GM12891 (cell line): ENCODE data around the gene ERGIC1.

Experiments
- DNase-seq: peaks from one replicate; pipeline ENCODE4 v3.0.0; 2011; ENCODE audit warnings: low spot score; ENCODE audit not compliant: insufficient read length
- FAIRE-seq: peaks from 2 replicates; lab custom pipeline; 2011; peaks lifted over from hg19 to GRCh38; lab: Jason Lieb, UNC
- PAX5 ChIP-seq: IDR thresholded peaks from 2 replicates; pipeline ENCODE4 v1.6.1; 2011; ENCODE audit warnings: low read length, moderate library complexity, mild to moderate bottlenecking; ENCODE audit not compliant: insufficient read depth, severe bottlenecking
- POLR2A ChIP-seq: IDR thresholded peaks from 2 replicates; pipeline ENCODE4 v1.6.1; 2011; ENCODE audit warnings: low read depth, low read length, control low read depth
- POLR2AphosphoS5 ChIP-seq: IDR thresholded peaks from 2 replicates; pipeline ENCODE4 v1.6.1; 2011; ENCODE audit warnings: low read depth, low read length, control low read depth
- POU2F2 ChIP-seq: IDR thresholded peaks from 2 replicates; pipeline ENCODE4 v1.6.1; 2011; ENCODE audit warnings: low read depth, mild to moderate bottlenecking, control low read depth, low read length, moderate library complexity
- SPI1 ChIP-seq: IDR thresholded peaks from 2 replicates; pipeline ENCODE4 v1.6.1; 2011; ENCODE audit warnings: low read depth, low read length, control low read depth
- TAF1 ChIP-seq: IDR thresholded peaks from 2 replicates; pipeline ENCODE4 v1.6.1; 2011; ENCODE audit warnings: low read depth, low read length, control low read depth

ERGIC1 gene

GRCh38 chr5:172878585-172878932, 44.5 kb downstream of the ERGIC1 start:
- FAIRE-seq = no peak
- no peak for DNase-seq
- TF ChIP-seq SPI1 (no peak), POLR2AphosphoS5 (no peak), POLR2A (no peak)

- no peak for DNase-seq
- FAIRE-seq = no peak
- TF ChIP-seq POLR2AphosphoS5 (no peak), PAX5 (no peak), POLR2A (no peak), SPI1 (no peak), TAF1 (no peak)
Observed at GRCh38 chr5:172878933-172879752, 45.1 kb downstream of the ERGIC1 start.

GRCh38 chr5:172881691-172882370, 47.8 kb downstream of the ERGIC1 start:
- DNase-seq = no peak
- no peak for FAIRE-seq
- TF ChIP-seq POLR2A (no peak), TAF1 (peak; percentile 22; the same call in 1 of the 2 replicates)

- FAIRE-seq = no peak
- no peak for TF ChIP-seq PAX5
- no peak for TF ChIP-seq TAF1
- TF ChIP-seq POLR2AphosphoS5 = no peak
- no peak for TF ChIP-seq SPI1
- TF ChIP-seq POLR2A = no peak
- TF ChIP-seq POU2F2 = no peak
- DNase-seq = no peak
Observed at GRCh38 chr5:172883066-172883465, 49.0 kb downstream of the ERGIC1 start.

- no peak for TF ChIP-seq POLR2A
- no peak for TF ChIP-seq PAX5
- TF ChIP-seq TAF1 = no peak
- no peak for TF ChIP-seq SPI1
- TF ChIP-seq POLR2AphosphoS5 = no peak
- TF ChIP-seq POU2F2 = no peak
- DNase-seq (no peak), FAIRE-seq (no peak)
Observed at GRCh38 chr5:172885597-172886340, 51.7 kb downstream of the ERGIC1 start.

GRCh38 chr5:172886476-172886875, 52.4 kb downstream of the ERGIC1 start:
- no peak for TF ChIP-seq POLR2AphosphoS5
- no peak for TF ChIP-seq PAX5
- TF ChIP-seq POLR2A = no peak
- no peak for TF ChIP-seq TAF1
- TF ChIP-seq SPI1 = no peak
- TF ChIP-seq POU2F2 = no peak
- FAIRE-seq (no peak), DNase-seq (no peak)

GRCh38 chr5:172886974-172887501, 53.0 kb downstream of the ERGIC1 start:
- DNase-seq (no peak), FAIRE-seq (no peak)
- TF ChIP-seq POLR2AphosphoS5 (no peak), PAX5 (no peak), POLR2A (no peak), POU2F2 (no peak), TAF1 (no peak)

GRCh38 chr5:172887692-172888091, 53.6 kb downstream of the ERGIC1 start:
- TF ChIP-seq TAF1 = no peak
- no peak for TF ChIP-seq SPI1
- no peak for TF ChIP-seq POLR2A
- TF ChIP-seq POU2F2 = no peak
- no peak for TF ChIP-seq PAX5
- TF ChIP-seq POLR2AphosphoS5 = no peak
- DNase-seq (no peak), FAIRE-seq (no peak)

- FAIRE-seq (no peak), DNase-seq (no peak)
- no peak for TF ChIP-seq SPI1
- no peak for TF ChIP-seq TAF1
- TF ChIP-seq POU2F2 = no peak
- TF ChIP-seq PAX5 = no peak
Observed at GRCh38 chr5:172890659-172891058, 56.6 kb downstream of the ERGIC1 start.
